Rectal smooth muscle tissue (tissue), 1 donor: ENCODE data around the gene PTCD3.

Source experiments
- H3K27ac ChIP-seq: one replicate; pipeline ENCODE4 v1.7.0; 2013; ENCODE audit warnings: low read depth, low read length, inconsistent platforms
- H3K27me3 ChIP-seq: one replicate; pipeline ENCODE4 v1.7.0; 2013; ENCODE audit warnings: low read length; ENCODE audit not compliant: control insufficient read depth, insufficient read depth
- H3K36me3 ChIP-seq: one replicate; pipeline ENCODE4 v1.7.0; 2013; ENCODE audit warnings: low read length; ENCODE audit not compliant: control insufficient read depth, insufficient read depth
- H3K4me1 ChIP-seq: one replicate; pipeline ENCODE4 v1.7.0; 2013; ENCODE audit warnings: low read length; ENCODE audit not compliant: control insufficient read depth, insufficient read depth
- H3K4me3 ChIP-seq: one replicate; pipeline ENCODE4 v1.7.0; 2013; ENCODE audit warnings: low read length
- H3K9ac ChIP-seq: one replicate; pipeline ENCODE4 v1.7.0; 2013; ENCODE audit warnings: low read length

The PTCD3 gene

DNA sequence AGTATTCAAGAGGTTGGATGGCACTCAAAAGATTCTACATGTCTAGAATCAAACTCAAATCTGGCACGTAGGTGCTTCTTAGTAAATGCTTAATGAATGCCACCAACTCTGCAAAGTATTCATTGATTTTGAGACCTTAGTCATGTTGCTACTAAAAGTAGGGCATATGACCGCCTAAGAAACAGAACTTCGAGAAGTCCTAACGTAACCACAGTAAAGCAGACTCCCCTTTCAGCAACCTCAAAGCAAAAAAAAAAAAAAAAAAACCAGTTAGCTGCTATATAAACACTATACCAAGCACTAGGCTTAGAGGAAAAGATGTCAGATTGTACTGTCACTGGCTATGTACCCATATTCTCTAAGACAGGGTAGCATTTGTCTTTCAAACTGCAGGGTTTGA, 33.9 kb downstream of the PTCD3 start:
- Histone ChIP-seq H3K27ac (no peak overlapping the region), H3K9ac (no peak overlapping the region), H3K4me3 (no peak overlapping the region), H3K36me3 (peaks cover 57% of the 10 kb centered on the region), H3K4me1 (no peaks in the 10 kb centered on the region), H3K27me3 (no peaks in the 10 kb centered on the region)

DNA sequence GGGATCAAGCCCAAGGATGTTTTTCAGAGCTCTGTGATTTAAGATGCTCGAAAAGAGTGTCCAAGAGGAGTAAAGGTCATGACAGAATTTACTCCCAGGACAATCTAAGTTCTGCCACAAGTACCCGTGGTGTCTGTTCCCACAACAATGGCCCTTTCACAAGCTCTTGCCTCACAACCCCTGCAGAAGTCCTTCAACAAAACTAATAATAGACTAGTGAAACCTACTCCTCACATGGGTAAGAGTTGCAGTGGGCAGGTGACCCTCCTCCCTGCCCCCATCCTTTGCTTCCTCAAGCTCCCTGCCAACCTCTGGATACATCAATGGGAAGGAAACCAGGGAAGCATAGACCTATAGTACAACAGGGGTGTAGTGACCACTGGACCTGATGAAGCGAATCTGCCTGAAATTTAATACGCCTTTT, 34.9 kb downstream of the PTCD3 start:
- H3K27ac ChIP-seq: no peak overlapping the region
- no peak overlapping the region for H3K9ac ChIP-seq
- H3K4me3 ChIP-seq: no peak overlapping the region
- no peaks in the 10 kb centered on the region for H3K27me3 ChIP-seq
- H3K4me1 ChIP-seq: no peaks in the 10 kb centered on the region
- H3K36me3 ChIP-seq: peaks cover 48% of the 10 kb centered on the region

DNA sequence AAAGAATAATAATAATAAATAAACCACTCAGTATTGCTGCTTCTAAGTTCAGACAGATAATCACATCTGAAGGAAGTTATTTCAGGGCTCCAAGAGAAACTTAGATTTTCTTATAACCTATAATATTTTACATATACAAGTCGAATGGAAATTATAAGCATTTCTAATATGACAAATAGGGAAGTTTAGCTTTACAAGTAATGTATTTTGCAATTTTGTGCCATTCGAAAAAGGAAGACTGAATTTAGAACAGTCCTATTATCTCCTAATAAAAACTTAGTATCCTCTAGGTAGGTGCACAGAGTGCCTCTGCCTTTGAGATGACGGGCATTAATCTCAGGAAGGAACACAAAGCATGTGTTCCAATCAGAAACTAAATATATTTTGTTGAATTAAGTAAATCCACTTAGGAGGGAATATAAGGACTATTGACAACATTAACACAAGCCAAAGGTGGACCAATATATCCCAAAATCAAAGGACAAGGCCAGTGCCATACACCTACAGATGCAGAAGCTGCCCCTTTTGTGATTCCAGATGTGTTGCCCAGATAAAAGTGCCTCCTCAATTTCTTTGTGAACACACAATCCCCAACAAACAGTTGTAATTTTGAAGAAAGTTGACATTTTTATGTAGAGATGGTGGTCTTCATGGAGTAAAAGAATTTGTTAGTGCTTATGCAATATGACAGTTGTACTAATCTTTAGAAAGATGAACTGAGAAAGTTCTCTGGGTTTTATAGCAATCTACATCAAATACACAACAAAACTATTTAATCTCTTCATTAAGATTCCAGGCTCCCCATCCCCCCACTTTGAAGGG, 36.6 kb downstream of the PTCD3 start:
- Histone ChIP-seq H3K27me3 (no peaks in the 10 kb centered on the region), H3K9ac (no peak overlapping the region), H3K4me1 (no peaks in the 10 kb centered on the region), H3K36me3 (peaks cover 36% of the 10 kb centered on the region), H3K4me3 (no peak overlapping the region), H3K27ac (no peak overlapping the region)

DNA sequence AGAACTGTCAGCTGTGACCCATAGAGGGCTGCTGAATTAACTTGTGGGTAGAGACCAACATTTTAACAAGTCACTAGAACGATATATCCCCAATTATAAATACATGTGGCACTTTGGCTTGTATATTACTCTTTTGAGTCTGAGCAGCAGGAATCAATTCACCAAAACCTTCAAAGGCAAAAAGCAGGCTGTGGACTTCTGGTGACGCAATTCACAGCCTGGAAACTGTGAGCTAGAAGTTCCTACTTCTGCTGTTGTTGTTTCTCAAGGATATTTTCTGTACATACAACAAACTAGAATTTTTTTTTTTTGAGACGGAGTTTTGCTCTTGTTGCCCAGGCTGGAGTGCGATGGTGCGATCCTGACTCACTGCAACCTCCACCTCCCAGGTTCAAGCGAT, 37.3 kb downstream of the PTCD3 start:
- H3K9ac ChIP-seq: no peak overlapping the region
- H3K27me3 ChIP-seq: no peaks in the 10 kb centered on the region
- no peak overlapping the region for H3K27ac ChIP-seq
- H3K4me3 ChIP-seq: no peak overlapping the region
- H3K36me3 ChIP-seq: peaks cover 34% of the 10 kb centered on the region
- no peaks in the 10 kb centered on the region for H3K4me1 ChIP-seq

DNA sequence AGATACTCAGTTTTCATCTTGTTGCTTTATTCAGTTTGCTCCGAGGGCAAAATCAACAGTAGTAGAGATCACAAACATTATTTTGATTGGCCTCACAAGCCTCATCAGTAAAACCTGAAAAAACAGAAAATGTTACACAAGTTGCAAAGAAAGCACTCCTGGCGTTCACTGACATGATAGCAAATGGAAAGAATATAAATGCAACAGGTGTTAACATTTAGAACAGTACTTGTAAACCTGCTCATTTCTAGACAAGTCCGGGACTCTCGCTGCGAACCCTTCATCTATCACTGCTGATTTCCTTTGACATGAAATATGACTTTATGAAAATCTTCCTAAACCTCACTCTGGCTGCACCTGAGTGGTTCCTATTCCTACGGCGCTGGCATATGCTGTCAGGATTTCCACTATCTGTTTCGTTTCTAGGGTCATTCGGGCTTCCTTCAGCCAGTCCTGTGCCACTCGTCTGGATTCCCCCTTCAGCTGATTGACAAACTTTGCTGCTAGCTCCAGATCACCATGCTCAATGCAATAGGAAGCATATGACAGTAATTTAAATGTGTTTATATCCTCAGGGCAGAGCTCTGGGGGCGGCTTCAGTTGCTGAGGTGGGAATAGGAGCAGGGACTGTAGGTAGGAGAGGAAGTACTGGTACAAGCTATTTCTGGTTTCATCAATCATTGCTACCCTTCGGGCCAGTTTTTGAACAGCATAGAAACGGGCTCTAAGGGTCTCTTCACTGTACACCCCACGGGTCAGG, 38.1 kb downstream of the PTCD3 start:
- Histone ChIP-seq H3K27ac (no peak overlapping the region), H3K4me3 (no peak overlapping the region), H3K4me1 (no peaks in the 10 kb centered on the region), H3K9ac (no peak overlapping the region), H3K27me3 (no peaks in the 10 kb centered on the region), H3K36me3 (peaks cover 32% of the 10 kb centered on the region)

DNA sequence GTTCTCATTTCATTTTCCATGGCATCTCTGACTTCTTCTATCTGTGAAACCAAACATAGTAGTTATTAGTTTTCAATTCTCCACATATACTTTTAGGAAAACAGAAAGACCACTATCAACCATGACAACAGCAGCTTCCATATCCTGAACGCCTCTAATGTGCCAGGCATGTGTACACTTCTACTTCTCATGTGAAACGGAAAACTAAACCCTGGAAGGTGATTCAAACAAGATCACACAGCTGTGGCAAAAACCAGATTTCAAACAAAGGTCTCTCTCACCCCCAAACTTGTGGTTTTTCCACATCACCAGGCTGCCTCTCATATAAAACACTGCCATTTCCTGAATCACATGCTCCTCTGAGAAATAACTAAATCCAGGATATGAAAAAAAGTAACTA, 41.8 kb downstream of the PTCD3 start:
- no peaks in the 10 kb centered on the region for H3K27me3 ChIP-seq
- no peaks in the 10 kb centered on the region for H3K4me1 ChIP-seq
- no peak overlapping the region for H3K4me3 ChIP-seq
- no peak overlapping the region for H3K27ac ChIP-seq
- H3K36me3 ChIP-seq: peaks cover 37% of the 10 kb centered on the region
- no peak overlapping the region for H3K9ac ChIP-seq

DNA sequence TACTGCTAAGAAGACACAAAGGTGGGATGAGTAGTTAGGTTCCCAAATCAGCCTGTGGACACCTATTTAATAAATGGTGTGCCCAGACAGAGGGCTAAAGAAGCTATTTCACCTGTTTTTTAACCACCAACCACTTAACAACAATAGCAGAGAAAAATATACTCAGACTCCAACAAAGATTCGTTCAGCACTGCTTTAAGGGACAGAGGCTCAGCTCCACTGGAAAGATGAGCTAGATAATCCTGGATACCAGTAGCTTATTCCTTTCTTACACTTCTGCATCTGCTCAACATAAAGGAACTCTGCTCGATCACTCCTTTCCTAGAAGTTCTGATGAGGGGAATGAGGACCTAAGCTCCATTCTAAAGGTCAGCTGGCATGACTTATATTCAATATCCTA, 44.5 kb downstream of the PTCD3 start:
- H3K36me3 ChIP-seq: peaks cover 36% of the 10 kb centered on the region
- no peaks in the 10 kb centered on the region for H3K4me1 ChIP-seq
- no peak overlapping the region for H3K9ac ChIP-seq
- no peak overlapping the region for H3K27ac ChIP-seq
- H3K4me3 ChIP-seq: no peak overlapping the region
- no peaks in the 10 kb centered on the region for H3K27me3 ChIP-seq

DNA sequence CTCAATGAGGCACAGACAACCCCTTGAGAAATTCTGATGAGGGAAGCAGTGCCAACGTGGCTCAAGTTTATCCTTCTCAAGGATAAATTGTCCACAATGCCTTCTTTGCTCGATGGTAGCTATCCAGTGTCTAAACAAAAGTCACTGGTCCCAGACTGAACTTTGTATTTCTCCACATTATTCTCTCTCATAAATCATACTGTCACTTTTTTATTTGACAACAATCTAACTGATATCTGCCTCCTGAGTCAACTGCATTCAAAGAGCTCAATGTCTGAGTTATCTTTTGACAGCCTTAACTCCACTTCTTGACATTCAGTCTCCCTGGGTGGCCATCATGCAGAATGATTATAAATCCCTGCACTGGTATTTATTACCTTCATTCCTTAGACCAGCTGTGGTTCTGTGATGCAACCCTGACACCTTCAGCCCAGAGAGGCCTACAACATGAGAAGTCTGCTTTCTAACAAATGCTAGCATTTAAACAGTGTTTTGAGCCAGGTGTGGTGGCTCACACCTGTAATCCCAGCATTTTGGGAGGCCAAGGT, 51.0 kb downstream of the PTCD3 start:
- no peaks in the 10 kb centered on the region for H3K27me3 ChIP-seq
- no peak overlapping the region for H3K9ac ChIP-seq
- no peak overlapping the region for H3K4me3 ChIP-seq
- H3K36me3 ChIP-seq: peaks cover 23% of the 10 kb centered on the region
- no peaks in the 10 kb centered on the region for H3K4me1 ChIP-seq
- H3K27ac ChIP-seq: no peak overlapping the region

DNA sequence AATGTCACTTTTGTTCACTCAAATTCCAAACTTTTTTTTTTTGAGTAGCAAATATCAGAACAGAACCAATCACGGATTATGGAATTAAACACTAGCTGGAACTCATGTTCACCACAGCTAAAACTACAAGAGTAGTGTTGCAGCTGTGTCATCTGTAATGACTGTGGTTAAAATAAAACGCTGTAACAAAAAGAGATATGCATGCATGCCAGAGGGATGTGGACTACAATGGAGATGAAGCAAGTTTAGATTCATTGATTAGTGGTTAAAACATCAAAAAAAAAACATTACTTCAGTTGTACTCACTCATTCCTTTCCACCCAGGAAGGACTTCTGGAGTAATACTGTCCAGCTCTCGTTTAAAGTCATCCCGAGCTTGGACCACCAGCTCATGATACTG, 52.3 kb downstream of the PTCD3 start:
- H3K9ac ChIP-seq: no peak overlapping the region
- no peak overlapping the region for H3K27ac ChIP-seq
- no peaks in the 10 kb centered on the region for H3K27me3 ChIP-seq
- no peak overlapping the region for H3K4me3 ChIP-seq
- H3K36me3 ChIP-seq: peaks cover 28% of the 10 kb centered on the region
- H3K4me1 ChIP-seq: no peaks in the 10 kb centered on the region

DNA sequence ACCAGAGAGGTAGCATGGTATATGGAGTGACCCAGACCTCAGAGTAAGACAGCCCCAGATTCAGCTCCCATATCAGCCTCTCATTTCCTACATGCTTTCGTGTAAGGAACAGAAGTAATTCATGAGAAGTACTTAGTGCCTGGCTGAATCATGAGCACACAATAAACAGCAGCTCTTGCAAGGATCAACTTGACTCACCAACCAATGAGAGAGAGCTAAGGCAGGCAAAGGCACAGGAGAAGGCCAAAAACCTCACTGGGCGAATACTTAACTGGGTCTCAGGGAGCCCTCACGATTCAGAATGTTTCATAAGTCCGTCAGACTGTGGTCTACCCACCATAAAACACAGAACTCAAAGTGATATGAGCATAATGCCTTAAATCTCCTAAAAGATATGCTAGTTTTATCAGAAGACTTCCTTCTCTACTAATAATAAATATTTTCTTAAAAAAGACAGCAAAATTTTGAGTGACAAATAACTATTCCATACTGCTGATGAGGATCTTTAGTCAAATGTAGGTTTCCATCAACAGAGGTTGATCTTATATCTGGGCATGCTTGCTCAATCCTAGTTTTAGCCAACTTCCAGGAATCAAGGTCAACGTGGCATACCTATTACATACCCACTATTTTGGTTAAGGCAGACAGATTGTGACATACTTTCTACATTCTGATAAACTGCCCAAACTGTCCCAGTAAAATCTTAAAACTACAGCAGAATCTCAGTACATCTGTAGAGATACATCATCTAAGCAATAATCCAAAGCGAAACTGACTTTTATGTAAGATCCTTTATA, 54.3 kb downstream of the PTCD3 start:
- Histone ChIP-seq H3K27me3 (no peaks in the 10 kb centered on the region), H3K36me3 (peaks cover 31% of the 10 kb centered on the region), H3K4me1 (no peaks in the 10 kb centered on the region), H3K9ac (no peak overlapping the region), H3K4me3 (no peak overlapping the region), H3K27ac (no peak overlapping the region)

DNA sequence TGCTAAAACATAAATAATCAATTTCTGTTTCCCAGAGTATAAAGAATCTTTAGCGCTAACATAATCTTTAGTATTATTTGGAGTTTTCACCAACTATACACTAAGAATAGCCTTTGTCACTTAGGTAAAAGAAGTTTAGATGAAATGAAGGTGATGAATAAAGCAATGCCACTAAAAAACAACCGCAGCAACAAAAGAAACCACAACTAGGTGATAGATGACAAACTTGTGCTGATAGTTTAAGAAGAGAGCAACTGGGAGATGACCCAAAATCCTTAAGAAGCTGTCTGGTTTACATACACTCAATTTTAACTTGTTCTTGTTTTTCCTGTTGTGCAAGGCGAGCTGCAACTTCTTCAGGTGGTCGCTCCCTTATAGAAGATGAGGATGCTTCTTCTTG, 64.4 kb downstream of the PTCD3 start:
- H3K9ac ChIP-seq: no peak overlapping the region
- no peaks in the 10 kb centered on the region for H3K27me3 ChIP-seq
- no peak overlapping the region for H3K27ac ChIP-seq
- peaks cover 11% of the 10 kb centered on the region for H3K36me3 ChIP-seq
- H3K4me3 ChIP-seq: no peak overlapping the region
- H3K4me1 ChIP-seq: no peaks in the 10 kb centered on the region

DNA sequence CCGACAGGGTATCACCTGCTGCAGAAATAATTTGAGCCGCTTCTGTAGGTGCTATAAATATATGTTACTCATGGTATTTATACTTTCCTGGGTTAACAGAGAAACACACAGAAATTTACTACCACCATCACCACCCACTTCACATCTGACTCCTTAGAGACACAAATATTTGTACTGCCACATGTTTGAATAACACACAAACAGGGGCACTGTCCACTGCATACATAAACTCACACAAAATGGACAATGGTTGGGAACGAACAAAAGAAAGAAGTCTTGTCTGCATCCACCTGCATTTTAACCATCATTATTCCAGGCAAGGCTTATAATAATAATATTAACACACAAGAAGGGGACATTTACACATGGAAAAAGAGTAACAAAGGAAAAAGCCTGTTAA, 65.3 kb downstream of the PTCD3 start:
- Histone ChIP-seq H3K4me3 (no peak overlapping the region), H3K36me3 (peaks cover 11% of the 10 kb centered on the region)

More for the DNA sequence above, 65.3 kb downstream of the PTCD3 start:
- no peaks in the 10 kb centered on the region for H3K4me1 ChIP-seq
- no peak overlapping the region for H3K9ac ChIP-seq
- no peak overlapping the region for H3K27ac ChIP-seq
- no peaks in the 10 kb centered on the region for H3K27me3 ChIP-seq
